GM19463 (cell line): Measurements from ENCODE around the gene GRM7.

Experiments used
- ATAC-seq: cut with Tn5 transposase; IDR thresholded peaks from one replicate; pipeline ENCODE4 v1.9.1; 2021; ENCODE audit warnings: mild to moderate bottlenecking, moderate library complexity; ENCODE audit not compliant: unreplicated experiment

The GRM7 gene

DNA sequence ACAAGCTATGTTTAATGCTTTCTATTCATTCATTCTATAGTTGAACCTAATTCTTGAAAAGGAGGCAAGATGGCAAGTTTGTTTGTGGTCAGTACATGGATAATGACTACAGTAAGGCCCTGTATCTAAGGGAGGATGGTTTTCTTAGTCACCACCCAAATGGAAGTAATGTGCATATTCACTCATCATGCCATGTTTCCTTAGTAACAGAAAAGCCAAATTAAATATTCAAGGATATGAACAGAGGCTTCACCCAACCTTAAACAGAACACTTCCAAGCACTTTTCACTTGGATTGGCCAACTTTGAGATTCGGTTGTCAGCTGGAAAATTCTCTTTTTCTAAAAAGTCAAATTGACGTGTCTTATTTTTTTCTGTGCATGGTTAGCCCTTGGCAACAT, 835.4 kb downstream of the GRM7 start:
- no peak for ATAC-seq

- no peak for ATAC-seq
Measured at GRCh38 chr3:7697548-7697947, 836.6 kb downstream of the GRM7 start.

DNA sequence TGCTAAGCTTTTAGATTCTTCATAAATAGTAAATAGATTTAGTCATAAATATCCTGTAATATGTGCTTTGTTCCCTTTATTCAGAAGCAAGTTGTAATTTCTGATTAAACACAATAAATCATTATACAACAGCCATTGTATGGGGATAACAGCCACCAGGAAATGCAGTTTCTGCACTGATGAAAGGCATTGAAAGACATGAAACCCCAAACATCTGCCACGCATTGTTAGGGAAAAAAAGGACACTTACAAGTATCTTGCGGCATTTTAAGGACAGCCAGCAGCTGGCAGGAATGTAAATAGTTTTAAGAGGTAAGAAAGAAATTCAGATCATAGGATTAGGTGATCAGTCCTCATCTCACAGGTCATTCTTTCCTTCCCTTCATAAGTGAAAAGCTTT, 839.6 kb downstream of the GRM7 start:
- ATAC-seq: no peak

DNA sequence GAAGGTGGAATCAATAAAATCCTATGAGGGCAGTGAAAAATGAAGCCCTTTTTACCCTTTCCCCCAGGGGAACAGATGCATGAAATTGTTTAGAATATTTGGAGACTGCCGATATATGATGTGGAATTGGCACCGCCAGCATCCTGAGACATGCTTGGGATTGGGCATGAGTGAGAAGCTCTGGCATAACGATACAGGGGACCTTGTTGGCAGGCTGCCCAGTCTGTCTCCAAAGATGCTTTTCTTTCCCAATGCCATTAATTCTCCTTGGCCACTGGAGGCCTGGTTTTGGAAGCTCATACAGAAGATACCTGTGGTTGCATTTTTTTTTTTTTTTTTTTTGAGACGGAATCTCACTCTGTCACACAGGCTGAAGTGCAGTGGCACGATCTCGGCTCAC, 840.1 kb downstream of the GRM7 start:
- no peak for ATAC-seq

DNA sequence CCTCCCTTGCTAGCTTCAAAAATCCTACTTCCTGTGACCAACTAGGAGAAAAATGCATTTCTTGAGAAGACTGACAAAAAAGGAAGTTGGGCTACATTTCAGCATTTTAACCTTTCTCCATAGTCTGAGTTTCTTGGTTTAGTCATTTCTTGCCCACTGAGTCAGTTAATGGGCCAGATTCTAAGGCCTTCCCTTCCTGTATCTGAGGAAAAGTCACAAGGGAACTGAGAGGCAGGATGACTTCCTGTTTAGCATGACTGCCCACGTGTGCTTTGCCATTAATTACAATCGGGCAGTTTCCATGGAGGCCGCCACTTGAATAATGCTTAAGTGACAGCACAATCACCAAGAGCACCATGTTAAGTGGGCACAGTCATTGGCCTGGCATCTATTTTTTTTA, 846.3 kb downstream of the GRM7 start:
- ATAC-seq: no peak

DNA sequence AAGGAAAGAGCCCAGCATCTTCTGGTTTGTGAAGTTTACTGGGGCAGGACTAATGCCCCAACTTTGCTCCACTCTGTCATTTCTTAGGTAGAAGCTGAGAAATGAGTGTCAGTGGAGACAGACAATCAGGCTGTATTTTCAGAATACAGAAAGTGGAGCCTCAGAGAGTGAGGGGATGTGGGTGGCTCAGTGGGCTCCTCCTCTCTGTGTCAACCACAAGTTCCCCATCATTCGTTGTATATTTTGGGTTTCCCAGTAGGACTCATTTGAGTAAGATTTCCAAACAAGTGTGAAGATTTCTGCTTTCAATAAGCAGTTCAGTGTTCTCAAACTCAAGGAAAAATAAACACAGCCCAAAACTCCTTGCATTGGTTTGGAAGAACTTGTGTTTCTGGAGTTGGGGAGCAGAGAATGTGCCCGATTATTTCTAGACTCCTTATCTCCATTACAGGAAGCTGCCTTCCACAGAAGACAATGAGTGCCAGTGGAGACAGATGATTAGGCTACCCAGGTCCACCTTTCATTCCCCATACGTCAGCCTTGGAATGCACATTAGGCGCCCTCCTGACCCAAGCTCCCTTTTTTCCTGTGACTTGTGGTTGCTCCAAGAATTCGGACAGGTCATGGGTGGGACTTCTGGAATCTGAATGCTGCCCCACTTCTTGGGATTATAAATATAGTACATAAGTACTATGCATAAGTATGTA, 848.6 kb downstream of the GRM7 start:
- no peak for ATAC-seq

- ATAC-seq: no peak
Measured at GRCh38 chr3:7710284-7710683, 849.4 kb downstream of the GRM7 start.

GRCh38 chr3:7713724-7714123, 852.8 kb downstream of the GRM7 start:
- ATAC-seq: no peak

- no peak for ATAC-seq
Measured at GRCh38 chr3:7720649-7721297, 859.9 kb downstream of the GRM7 start.

- no peak for ATAC-seq
Measured at GRCh38 chr3:7721869-7722268, 861.0 kb downstream of the GRM7 start.

DNA sequence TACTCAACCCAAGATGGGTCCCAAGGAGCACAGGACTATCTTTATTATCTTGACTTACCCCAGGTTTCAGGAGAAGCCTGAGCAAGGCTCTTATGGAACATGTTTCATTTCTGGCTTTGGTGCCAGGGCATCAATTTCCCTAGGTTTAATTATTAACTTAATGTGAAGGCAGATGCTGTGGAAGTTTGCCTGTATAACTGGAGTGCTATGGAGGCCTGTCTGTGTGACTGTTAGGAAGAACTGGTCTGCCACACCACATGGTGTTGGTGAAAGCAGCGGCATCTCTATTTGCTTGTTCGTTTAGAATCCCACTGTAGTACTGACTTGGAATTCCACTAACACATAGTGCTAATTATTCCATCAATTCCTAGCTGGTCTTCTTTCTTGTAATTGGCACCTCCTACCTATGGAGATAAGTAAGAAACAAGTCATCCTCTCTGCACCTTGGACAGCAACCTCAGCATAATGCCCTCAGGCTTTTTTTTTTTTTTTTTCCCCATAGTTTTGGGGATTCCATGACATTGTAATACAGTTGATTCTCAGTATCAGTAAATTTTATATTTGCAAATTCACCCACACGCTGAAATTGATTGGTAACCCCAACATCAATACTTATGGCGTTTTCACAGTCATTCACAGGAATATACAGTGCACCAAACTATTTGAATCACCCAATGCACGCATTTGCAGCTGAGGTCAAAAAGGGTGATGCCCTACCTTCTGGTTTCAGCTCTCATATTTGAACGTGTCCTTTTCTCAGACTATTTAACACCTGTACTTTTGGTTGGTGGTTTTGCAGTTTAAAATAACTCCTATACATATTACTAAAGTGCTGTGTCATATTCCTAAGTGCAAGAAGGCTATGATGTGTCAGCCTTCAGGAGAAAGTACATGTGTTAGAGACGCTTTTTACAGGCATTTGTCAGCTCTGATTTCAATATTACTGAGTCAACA, 867.9 kb downstream of the GRM7 start:
- ATAC-seq: no peak

DNA sequence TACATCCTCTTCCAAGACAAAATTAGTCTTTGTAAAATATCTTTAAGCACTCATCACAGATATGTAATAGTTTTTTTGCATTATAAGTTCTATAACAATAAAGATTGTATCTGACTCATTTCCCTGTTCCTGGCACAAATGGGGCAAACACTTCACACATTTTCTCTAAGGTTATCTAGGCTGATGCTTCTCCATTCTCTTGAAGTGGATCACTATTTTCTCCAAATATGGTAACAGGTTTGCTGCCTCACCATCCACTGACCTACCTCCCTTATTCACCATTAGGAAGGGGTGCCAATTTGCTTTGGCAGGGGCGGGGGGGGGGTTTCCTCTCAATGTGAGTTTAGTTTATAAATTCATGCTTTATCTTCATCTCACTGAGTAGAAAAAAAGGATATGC, 873.0 kb downstream of the GRM7 start:
- no peak for ATAC-seq

- no peak for ATAC-seq
Measured at GRCh38 chr3:7734456-7734855, 873.5 kb downstream of the GRM7 start.

DNA sequence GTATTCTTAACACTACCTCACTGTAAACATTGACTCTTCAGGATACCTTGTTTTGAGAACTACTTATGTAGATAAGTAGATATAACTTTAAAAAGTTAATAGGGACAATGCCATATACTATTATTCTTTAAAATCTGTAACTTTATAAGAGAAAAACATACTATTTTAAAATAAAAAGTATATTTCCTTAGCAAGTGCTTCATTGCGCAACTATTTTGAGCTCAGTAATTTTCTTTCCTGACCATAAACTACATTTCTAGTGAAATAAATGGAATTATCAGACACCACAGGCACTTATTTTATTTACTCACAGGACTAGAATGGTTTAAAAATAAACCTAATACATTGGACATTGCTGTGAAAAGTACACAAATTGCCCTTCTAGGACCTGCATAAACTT, 876.3 kb downstream of the GRM7 start:
- no peak for ATAC-seq

DNA sequence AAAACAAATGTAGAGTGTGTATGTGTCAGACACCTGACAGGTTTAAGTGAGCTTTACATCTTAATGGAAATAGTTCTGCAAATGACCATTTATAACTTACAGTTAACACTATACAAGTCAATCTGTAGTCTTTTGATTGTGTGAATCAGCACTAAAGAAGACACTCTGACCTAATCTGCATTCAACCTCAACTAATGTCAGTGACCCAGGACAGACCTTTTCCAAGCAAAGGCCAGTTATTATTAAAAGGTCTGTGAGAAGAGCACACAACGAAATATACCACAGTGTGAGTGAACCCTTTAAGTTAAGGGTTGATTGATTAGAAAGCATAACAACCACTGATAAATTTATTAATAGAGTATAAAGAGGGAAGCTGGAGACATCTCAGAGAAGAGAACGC, 878.8 kb downstream of the GRM7 start:
- no peak for ATAC-seq

DNA sequence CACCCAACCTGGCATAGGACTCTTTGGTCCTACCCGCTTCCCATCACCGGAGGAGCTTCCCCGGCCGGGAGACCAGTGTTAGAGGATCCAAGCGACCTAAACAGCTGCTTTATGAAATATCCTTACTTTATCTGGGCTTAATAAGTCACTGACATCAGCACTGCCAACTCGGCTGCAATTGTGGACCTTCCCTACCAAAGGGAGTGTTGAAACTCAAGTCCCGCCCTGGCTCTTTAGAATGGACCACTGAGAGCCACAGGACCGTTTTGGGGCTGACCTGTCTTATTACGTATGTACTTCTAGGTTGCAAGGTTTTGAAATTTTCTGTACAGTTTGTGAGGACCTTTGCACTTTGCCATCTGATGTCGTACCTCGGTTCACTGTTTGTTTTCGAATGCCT, 879.5 kb downstream of the GRM7 start:
- ATAC-seq: no peak

DNA sequence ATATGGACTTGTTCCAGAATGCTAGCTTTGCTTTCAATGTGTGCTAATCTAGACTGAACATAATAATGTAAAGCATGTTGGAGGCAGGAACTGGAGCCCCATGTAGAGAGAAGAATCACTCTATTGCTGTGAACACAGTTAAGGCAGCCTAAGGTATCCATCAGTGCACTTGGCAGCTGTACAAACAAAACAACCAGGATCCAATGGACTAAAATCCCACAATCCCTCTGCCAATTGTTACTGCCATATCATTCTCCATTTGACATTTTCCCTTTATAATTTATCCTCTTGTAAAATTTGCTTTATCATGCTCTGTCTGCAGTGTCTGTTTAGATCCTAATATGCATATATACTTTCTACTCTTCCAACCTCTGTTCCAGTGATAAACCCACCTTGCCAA, 883.9 kb downstream of the GRM7 start:
- ATAC-seq: no peak

DNA sequence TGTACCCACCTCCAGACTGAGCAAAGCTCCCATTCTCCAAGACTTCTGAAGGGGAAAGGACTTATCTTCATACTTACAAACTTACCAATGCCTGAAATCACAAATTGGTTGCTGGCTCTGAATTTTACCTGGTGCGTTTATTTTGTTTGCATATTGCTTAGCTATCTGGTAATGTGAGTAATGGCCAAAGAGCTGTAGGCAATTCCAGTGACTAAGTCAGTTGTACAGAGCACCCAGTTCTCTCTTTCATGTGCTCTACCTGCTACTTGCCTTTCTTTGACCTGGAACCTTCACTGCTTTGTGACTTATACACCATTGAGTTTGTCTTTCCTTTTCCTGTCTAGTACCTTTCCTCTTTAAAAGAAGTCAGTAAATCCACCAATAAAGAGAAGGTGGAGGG, 884.8 kb downstream of the GRM7 start:
- no peak for ATAC-seq

GRCh38 chr3:7749931-7750695, 889.2 kb downstream of the GRM7 start:
- no peak for ATAC-seq

- ATAC-seq: no peak
Measured at GRCh38 chr3:7752005-7752404, 891.1 kb downstream of the GRM7 start.
